KOPT-K1 (cell line): Measurements from ENCODE around the gene PREP.

Experiments used
- H3K27ac ChIP-seq: fragments of 200-600 bp; sonication (generic); 2 replicates; pipeline ENCODE4 v1.5.1; 2016; ENCODE audit warnings: antibody characterized with exemption, mild to moderate bottlenecking, low read depth, low read length; ENCODE audit not compliant: poor library complexity, severe bottlenecking
- H3K36me3 ChIP-seq: fragments of 200-600 bp; sonication (generic); 2 replicates; pipeline ENCODE4 v1.5.1; 2017; ENCODE audit warnings: antibody characterized with exemption, mild to moderate bottlenecking, low read length, moderate library complexity; ENCODE audit not compliant: insufficient read depth
- H3K9me3 ChIP-seq: fragments of 200-600 bp; sonication (generic); 2 replicates; pipeline ENCODE4 v1.5.1; 2017; ENCODE audit warnings: antibody characterized with exemption, low read length, mild to moderate bottlenecking; ENCODE audit not compliant: insufficient read depth, poor library complexity, severe bottlenecking

Gene PREP

GRCh38 chr6:105373481-105373880 lies 29.4 kb downstream of the PREP start:
- peaks cover 82% of the 10 kb centered on the region for H3K36me3 ChIP-seq
- H3K27ac ChIP-seq, result no peak overlapping the region

GRCh38 chr6:105372849-105373182 lies 30.1 kb downstream of the PREP start:
- Histone ChIP-seq H3K27ac (no peak overlapping the region), H3K9me3 (no peaks in the 10 kb centered on the region), H3K36me3 (peaks cover 89% of the 10 kb centered on the region)

More at GRCh38 chr6:105373481-105373880, 29.4 kb downstream of the PREP start:
- H3K9me3 ChIP-seq, result no peaks in the 10 kb centered on the region

GRCh38 chr6:105372142-105372848 lies 30.6 kb downstream of the PREP start:
- no peaks in the 10 kb centered on the region for H3K9me3 ChIP-seq
- H3K27ac ChIP-seq, result no peak overlapping the region
- H3K36me3 ChIP-seq, result peaks cover 94% of the 10 kb centered on the region

GRCh38 chr6:105370351-105370750 lies 32.5 kb downstream of the PREP start:
- Histone ChIP-seq H3K9me3 (no peaks in the 10 kb centered on the region), H3K27ac (no peak overlapping the region), H3K36me3 (peaks cover 96% of the 10 kb centered on the region)

- Histone ChIP-seq H3K9me3 (no peaks in the 10 kb centered on the region), H3K27ac (no peak overlapping the region), H3K36me3 (peaks cover 98% of the 10 kb centered on the region)
Observed at GRCh38 chr6:105369145-105369544, 33.7 kb downstream of the PREP start.

- Histone ChIP-seq H3K9me3 (no peaks in the 10 kb centered on the region), H3K27ac (no peak overlapping the region), H3K36me3 (peaks cover 87% of the 10 kb centered on the region)
Observed at GRCh38 chr6:105364243-105364642, 38.6 kb downstream of the PREP start.

GRCh38 chr6:105363100-105363754 lies 39.7 kb downstream of the PREP start:
- Histone ChIP-seq H3K27ac (no peak overlapping the region), H3K36me3 (peaks cover 87% of the 10 kb centered on the region), H3K9me3 (no peaks in the 10 kb centered on the region)

- Histone ChIP-seq H3K27ac (no peak overlapping the region), H3K36me3 (peaks cover 85% of the 10 kb centered on the region), H3K9me3 (peaks cover 21% of the 10 kb centered on the region)
Observed at GRCh38 chr6:105359419-105360370, 43.2 kb downstream of the PREP start.

- H3K27ac ChIP-seq, result no peak overlapping the region
- H3K9me3 ChIP-seq, result peaks cover 21% of the 10 kb centered on the region
- peaks cover 80% of the 10 kb centered on the region for H3K36me3 ChIP-seq
Observed at GRCh38 chr6:105357165-105357564, 45.7 kb downstream of the PREP start.

- no peak overlapping the region for H3K27ac ChIP-seq
- peaks cover 88% of the 10 kb centered on the region for H3K36me3 ChIP-seq
- peaks cover 18% of the 10 kb centered on the region for H3K9me3 ChIP-seq
Observed at GRCh38 chr6:105352037-105352617, 50.8 kb downstream of the PREP start.

- peaks cover 77% of the 10 kb centered on the region for H3K36me3 ChIP-seq
- no peak overlapping the region for H3K27ac ChIP-seq
- H3K9me3 ChIP-seq, result no peaks in the 10 kb centered on the region
Observed at GRCh38 chr6:105348897-105349296, 54.0 kb downstream of the PREP start.

- peaks cover 53% of the 10 kb centered on the region for H3K36me3 ChIP-seq
- H3K27ac ChIP-seq, result no peak overlapping the region
- H3K9me3 ChIP-seq, result no peaks in the 10 kb centered on the region
Observed at GRCh38 chr6:105346052-105346451, 56.8 kb downstream of the PREP start.

GRCh38 chr6:105345506-105345905 lies 57.4 kb downstream of the PREP start:
- no peak overlapping the region for H3K27ac ChIP-seq
- H3K9me3 ChIP-seq, result no peaks in the 10 kb centered on the region
- H3K36me3 ChIP-seq, result peaks cover 47% of the 10 kb centered on the region

GRCh38 chr6:105344881-105345370 lies 58.0 kb downstream of the PREP start:
- H3K27ac ChIP-seq, result no peak overlapping the region

More at GRCh38 chr6:105344881-105345370, 58.0 kb downstream of the PREP start:
- Histone ChIP-seq H3K9me3 (no peaks in the 10 kb centered on the region), H3K36me3 (peaks cover 42% of the 10 kb centered on the region)
